Fibroblast of pulmonary artery (primary cell): ENCODE data around the gene NPFF.

ENCODE experiments used
- DNase-seq: peaks from one replicate; pipeline ENCODE4 v3.0.0-alpha.2; 2010; ENCODE audit warnings: low read depth
- H3K4me3 ChIP-seq: replicated peaks from 2 replicates; pipeline ENCODE4 v1.5.1; 2011; ENCODE audit warnings: low read depth, mild to moderate bottlenecking, control low read depth, low read length, moderate library complexity
- CTCF ChIP-seq: IDR thresholded peaks from 2 replicates; pipeline ENCODE4 v1.5.1; 2011; ENCODE audit warnings: mild to moderate bottlenecking, control low read depth, low read length, inconsistent platforms; ENCODE audit errors: missing control alignments

The NPFF gene

GRCh38 chr12:53462935-53463334, 44.3 kb downstream of the NPFF start:
- no peak overlapping the region for H3K4me3 ChIP-seq
- TF ChIP-seq CTCF, result no peak
- DNase-seq, result no peak

GRCh38 chr12:53461591-53461990, 45.7 kb downstream of the NPFF start:
- TF ChIP-seq CTCF, result no peak
- no peak overlapping the region for H3K4me3 ChIP-seq
- DNase-seq, result no peak

- no peak for DNase-seq
- no peak for TF ChIP-seq CTCF
- no peak overlapping the region for H3K4me3 ChIP-seq
Measured at GRCh38 chr12:53461059-53461458, 46.2 kb downstream of the NPFF start.

- no peak for TF ChIP-seq CTCF
- DNase-seq, result no peak
- H3K4me3 ChIP-seq, result no peak overlapping the region
Measured at GRCh38 chr12:53459097-53459496, 48.2 kb downstream of the NPFF start.
